DMS 273 (cell line): Measurements from ENCODE around the gene RPS24.

Experiments used
- DNase-seq: peaks from one replicate; lab custom pipeline; 2025; ENCODE audit not compliant: unreplicated experiment; lab: John Stamatoyannopoulos, UW

Gene RPS24

DNA sequence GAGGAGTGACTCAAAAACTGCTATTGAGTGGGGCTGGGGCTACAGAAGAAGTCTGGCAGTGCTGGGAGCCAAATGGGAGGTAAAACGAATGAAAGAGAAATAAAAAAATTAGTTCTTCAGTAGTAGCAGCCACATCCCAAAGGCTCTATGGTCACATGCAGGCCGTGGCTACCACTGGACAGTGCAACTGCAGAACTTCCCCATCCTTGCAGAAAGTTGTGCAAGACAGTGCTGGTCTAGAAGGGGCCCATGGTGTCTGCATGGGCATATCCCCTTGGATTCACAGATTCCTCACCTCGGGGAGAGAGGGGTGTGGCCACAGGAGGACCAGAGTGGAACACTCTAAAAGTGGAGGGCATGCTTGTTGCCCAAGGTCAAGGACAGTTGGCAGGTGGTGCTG lies 47.6 kb downstream of the RPS24 start:
- no peak for DNase-seq

GRCh38 chr10:78082636-78083035 lies 49.0 kb downstream of the RPS24 start:
- no peak for DNase-seq
